Ishikawa (cell line): Measurements from ENCODE around the gene CPE.

Experiments used
- EGR1 ChIP-seq: IDR thresholded peaks from 2 replicates; pipeline ENCODE4 v1.6.1; 2012
- FOXM1 ChIP-seq: IDR thresholded peaks from 2 replicates; pipeline ENCODE4 v1.6.1; 2012; ENCODE audit warnings: low read depth, borderline replicate concordance
- NFIC ChIP-seq: IDR thresholded peaks from 2 replicates; pipeline ENCODE4 v1.6.1; 2012
- RAD21 ChIP-seq: IDR thresholded peaks from 2 replicates; pipeline ENCODE4 v1.6.1; 2012; ENCODE audit warnings: low read depth
- TCF12 ChIP-seq: IDR thresholded peaks from 2 replicates; pipeline ENCODE4 v1.6.1; 2012; ENCODE audit warnings: low read depth
- YY1 ChIP-seq: IDR thresholded peaks from 2 replicates; pipeline ENCODE4 v1.6.1; 2012; ENCODE audit warnings: low read depth
- TF ChIP-seq, protein P1 (sequence below): IDR thresholded peaks from 2 replicates; pipeline ENCODE4 v1.6.1; 2012; ENCODE audit warnings: low read depth, mild to moderate bottlenecking

DNA sequence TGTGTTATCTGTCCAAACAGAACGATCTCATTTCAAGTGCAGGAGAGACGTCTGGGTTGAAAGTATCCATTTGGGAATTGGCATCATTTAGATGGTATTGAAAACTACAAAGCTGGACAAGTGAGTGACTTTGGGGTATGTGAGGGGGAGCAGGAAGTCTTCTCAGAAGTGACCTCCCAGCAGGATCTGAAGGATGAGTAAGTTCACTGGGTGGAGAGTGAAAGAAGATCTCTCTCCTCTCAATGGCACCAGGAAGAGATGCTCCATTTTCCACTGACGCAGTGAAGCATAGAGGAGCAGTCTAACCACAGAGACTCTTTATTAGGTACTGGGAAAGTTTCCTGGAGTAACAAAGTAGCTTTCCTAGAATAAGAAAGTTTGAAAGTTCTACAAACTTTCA, 161.0 kb downstream of the CPE start:
- TF ChIP-seq NFIC (no peak), RAD21 (no peak), YY1 (no peak), FOXM1 (no peak), TCF12 (no peak), EGR1 (no peak)
- TF ChIP-seq, protein P1, sequence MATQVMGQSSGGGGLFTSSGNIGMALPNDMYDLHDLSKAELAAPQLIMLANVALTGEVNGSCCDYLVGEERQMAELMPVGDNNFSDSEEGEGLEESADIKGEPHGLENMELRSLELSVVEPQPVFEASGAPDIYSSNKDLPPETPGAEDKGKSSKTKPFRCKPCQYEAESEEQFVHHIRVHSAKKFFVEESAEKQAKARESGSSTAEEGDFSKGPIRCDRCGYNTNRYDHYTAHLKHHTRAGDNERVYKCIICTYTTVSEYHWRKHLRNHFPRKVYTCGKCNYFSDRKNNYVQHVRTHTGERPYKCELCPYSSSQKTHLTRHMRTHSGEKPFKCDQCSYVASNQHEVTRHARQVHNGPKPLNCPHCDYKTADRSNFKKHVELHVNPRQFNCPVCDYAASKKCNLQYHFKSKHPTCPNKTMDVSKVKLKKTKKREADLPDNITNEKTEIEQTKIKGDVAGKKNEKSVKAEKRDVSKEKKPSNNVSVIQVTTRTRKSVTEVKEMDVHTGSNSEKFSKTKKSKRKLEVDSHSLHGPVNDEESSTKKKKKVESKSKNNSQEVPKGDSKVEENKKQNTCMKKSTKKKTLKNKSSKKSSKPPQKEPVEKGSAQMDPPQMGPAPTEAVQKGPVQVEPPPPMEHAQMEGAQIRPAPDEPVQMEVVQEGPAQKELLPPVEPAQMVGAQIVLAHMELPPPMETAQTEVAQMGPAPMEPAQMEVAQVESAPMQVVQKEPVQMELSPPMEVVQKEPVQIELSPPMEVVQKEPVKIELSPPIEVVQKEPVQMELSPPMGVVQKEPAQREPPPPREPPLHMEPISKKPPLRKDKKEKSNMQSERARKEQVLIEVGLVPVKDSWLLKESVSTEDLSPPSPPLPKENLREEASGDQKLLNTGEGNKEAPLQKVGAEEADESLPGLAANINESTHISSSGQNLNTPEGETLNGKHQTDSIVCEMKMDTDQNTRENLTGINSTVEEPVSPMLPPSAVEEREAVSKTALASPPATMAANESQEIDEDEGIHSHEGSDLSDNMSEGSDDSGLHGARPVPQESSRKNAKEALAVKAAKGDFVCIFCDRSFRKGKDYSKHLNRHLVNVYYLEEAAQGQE, result no peak
